Panc1 (cell line): ENCODE data around the gene PLPP1. TPM values are rescaled to one million over a fixed set of nuclear protein-coding genes. Genes with fewer than 3 reads are reported as not detected.

Source experiments
- ATAC-seq: fragments of 200-7000 bp; cut with Tn5 transposase; 2 replicates; pipeline ENCODE4 v1.9.1; 2020; ENCODE audit warnings: mild to moderate bottlenecking, moderate library complexity
- BruUV-seq: library from RNA; stranded (reverse); fragments of 400-500 nt; replicated peaks from 2 replicates; lab custom pipeline; 2021; lab: Mats Ljungman, UMichigan
- CTCF ChIA-PET: fragments of 300-600 bp; sonication (Branson Sonifier 250); formaldehyde crosslinking; loops from one replicate; lab custom pipeline; 2022; ENCODE audit warnings: antibody characterized with exemption; lab: Charles Lee
- POLR2A ChIA-PET: fragments of 300-600 bp; sonication (Branson Sonifier 250); formaldehyde crosslinking; loops from one replicate; lab custom pipeline; 2022; ENCODE audit warnings: antibody characterized with exemption; lab: Charles Lee
- DNase-seq: peaks from one replicate; pipeline ENCODE4 v3.0.0-alpha.2; 2010; ENCODE audit warnings: low read depth, low spot score
- H3K27ac ChIP-seq: 2 replicates; pipeline ENCODE4 v1.5.1; 2011; ENCODE audit warnings: mild to moderate bottlenecking, low read length, inconsistent platforms
- H3K27me3 ChIP-seq: fragments of 200-500 bp; sonication (Bioruptor generic); 2 replicates; pipeline ENCODE4 v1.6.0; 2014; ENCODE audit warnings: low read length, inconsistent platforms; ENCODE audit not compliant: control insufficient read depth, insufficient read depth
- H3K36me3 ChIP-seq: fragments of 200-500 bp; sonication (Bioruptor generic); 2 replicates; pipeline ENCODE4 v1.5.1; 2014; ENCODE audit warnings: inconsistent platforms, mild to moderate bottlenecking, low read length, moderate library complexity; ENCODE audit not compliant: control insufficient read depth, insufficient read depth
- H3K4me1 ChIP-seq: 2 replicates; pipeline ENCODE4 v1.5.1; 2011; ENCODE audit warnings: inconsistent platforms, mild to moderate bottlenecking, low read length, moderate library complexity; ENCODE audit not compliant: control insufficient read depth, insufficient read depth
- H3K4me3 ChIP-seq, 2 experiments: 2 replicates each; pipeline ENCODE4 v1.5.1; 2011 to 2012; ENCODE audit warnings: low read depth in 2 of 2, low read length in 2 of 2, mild to moderate bottlenecking in 2 of 2, inconsistent platforms in 1 of 2, moderate library complexity in 1 of 2
- H3K9me3 ChIP-seq: fragments of 200-500 bp; sonication (Bioruptor generic); 2 replicates; pipeline ENCODE4 v1.5.1; 2014; ENCODE audit warnings: low read depth, mild to moderate bottlenecking, inconsistent platforms, low read length, moderate library complexity; ENCODE audit not compliant: control insufficient read depth, insufficient read depth
- POLR2AphosphoS5 ChIP-seq: IDR thresholded peaks from 2 replicates; pipeline ENCODE4 v1.6.1; 2012; ENCODE audit warnings: mild to moderate bottlenecking, low read depth, low read length, moderate library complexity
- REST ChIP-seq, 2 experiments: IDR thresholded peaks; 2 replicates each; pipeline ENCODE4 v1.6.1; 2011 to 2012; ENCODE audit warnings: low read depth in 2 of 2, control low read depth in 1 of 2, low read length in 1 of 2, mild to moderate bottlenecking in 1 of 2, moderate library complexity in 1 of 2; ENCODE audit not compliant: insufficient read depth in 1 of 2
- SIN3A ChIP-seq: IDR thresholded peaks from 2 replicates; pipeline ENCODE4 v1.6.1; 2012; ENCODE audit warnings: low read depth, mild to moderate bottlenecking, low read length, moderate library complexity, borderline replicate concordance; ENCODE audit not compliant: insufficient read depth
- TCF7L2 ChIP-seq: IDR thresholded peaks from 2 replicates; pipeline ENCODE4 v1.6.1; 2011; ENCODE audit warnings: mild to moderate bottlenecking, low read depth, low read length, inconsistent platforms
- in situ Hi-C: cut with HindIII; loops from 2 replicates; pipeline ENCODE4 v1.10.0; 2016; ENCODE audit warnings: low sequenced_read_pairs, low pct_unique_long_range_greater_than_20kb
- intact Hi-C: fragments of 100-400 bp; cut with micrococcal nuclease; formaldehyde crosslinking; loops from one replicate; pipeline ENCODE4 v1.10.0; 2022; ENCODE audit not compliant: unreplicated experiment
- total RNA-seq: library from RNA; stranded (reverse); gene quantifications from one replicate; pipeline ENCODE4 v1.2.1, GENCODE V29; 2021; ENCODE audit not compliant: unreplicated experiment
- TF ChIP-seq, protein P1 (sequence below): fragments of 450-650 bp; IDR thresholded peaks from 2 replicates; pipeline ENCODE4 v1.5.1; 2017; ENCODE audit warnings: mild to moderate bottlenecking

Gene PLPP1
- total RNA-seq, 1 experiment from 2014 or later = 35.7 TPM

- CTCF ChIA-PET = no interaction called here
- ATAC-seq = no peak
- in situ Hi-C loops (no loop called here), intact Hi-C loops (loop anchor here (10.0 kb wide), 1 partner anchor 114 kb away; the partner anchor contains the start of gene PLPP1)
- H3K27ac ChIP-seq = no peak overlapping the region
- TF ChIP-seq, protein P1, sequence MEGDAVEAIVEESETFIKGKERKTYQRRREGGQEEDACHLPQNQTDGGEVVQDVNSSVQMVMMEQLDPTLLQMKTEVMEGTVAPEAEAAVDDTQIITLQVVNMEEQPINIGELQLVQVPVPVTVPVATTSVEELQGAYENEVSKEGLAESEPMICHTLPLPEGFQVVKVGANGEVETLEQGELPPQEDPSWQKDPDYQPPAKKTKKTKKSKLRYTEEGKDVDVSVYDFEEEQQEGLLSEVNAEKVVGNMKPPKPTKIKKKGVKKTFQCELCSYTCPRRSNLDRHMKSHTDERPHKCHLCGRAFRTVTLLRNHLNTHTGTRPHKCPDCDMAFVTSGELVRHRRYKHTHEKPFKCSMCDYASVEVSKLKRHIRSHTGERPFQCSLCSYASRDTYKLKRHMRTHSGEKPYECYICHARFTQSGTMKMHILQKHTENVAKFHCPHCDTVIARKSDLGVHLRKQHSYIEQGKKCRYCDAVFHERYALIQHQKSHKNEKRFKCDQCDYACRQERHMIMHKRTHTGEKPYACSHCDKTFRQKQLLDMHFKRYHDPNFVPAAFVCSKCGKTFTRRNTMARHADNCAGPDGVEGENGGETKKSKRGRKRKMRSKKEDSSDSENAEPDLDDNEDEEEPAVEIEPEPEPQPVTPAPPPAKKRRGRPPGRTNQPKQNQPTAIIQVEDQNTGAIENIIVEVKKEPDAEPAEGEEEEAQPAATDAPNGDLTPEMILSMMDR = no peak
- TF ChIP-seq SIN3A (no peak), REST (IDR thresholded peaks at IDR 0.05; ENCODE audit: insufficient read depth in 1 of 2, low read depth in 2 of 2, low read length in 1 of 2) (no peak), TCF7L2 (no peak), POLR2AphosphoS5 (no peak)
- no peaks in the 10 kb centered on the region for H3K4me1 ChIP-seq
- BruUV-seq = no TSS peak
- peaks cover 23% of the 10 kb centered on the region for H3K36me3 ChIP-seq
- H3K4me3 ChIP-seq = no peak overlapping the region
- H3K9me3 ChIP-seq = no peaks in the 10 kb centered on the region
- no peak for DNase-seq
- POLR2A ChIA-PET = no interaction called here
- H3K27me3 ChIP-seq = no peaks in the 10 kb centered on the region
Observed at GRCh38 chr5:55421074-55421529, 113.7 kb downstream of the PLPP1 start.

- ATAC-seq = no peak
Observed at GRCh38 chr5:55418994-55419968, 115.5 kb downstream of the PLPP1 start.

More at GRCh38 chr5:55418994-55419968, 115.5 kb downstream of the PLPP1 start:
- Histone ChIP-seq H3K4me3 (no peak overlapping the region), H3K27me3 (no peaks in the 10 kb centered on the region), H3K36me3 (peaks cover 19% of the 10 kb centered on the region), H3K4me1 (no peaks in the 10 kb centered on the region), H3K9me3 (no peaks in the 10 kb centered on the region), H3K27ac (no peak overlapping the region)
- TF ChIP-seq, protein P1 = no peak
- no TSS peak for BruUV-seq
- in situ Hi-C loops = no loop called here
- CTCF ChIA-PET = no interaction called here
- POLR2A ChIA-PET = no interaction called here
- DNase-seq = no peak
- intact Hi-C loops = no loop called here
